ENCODE results near the gene FN1. TPM values are rescaled to one million over a fixed set of nuclear protein-coding genes. Genes with fewer than 3 reads are reported as not detected.

Gene FN1
- total and polyA plus RNA-seq, 2 donors (not counting 1 experiment from before 2014, with no cell fraction given), result 3,629 to 5,906 TPM

DNA sequence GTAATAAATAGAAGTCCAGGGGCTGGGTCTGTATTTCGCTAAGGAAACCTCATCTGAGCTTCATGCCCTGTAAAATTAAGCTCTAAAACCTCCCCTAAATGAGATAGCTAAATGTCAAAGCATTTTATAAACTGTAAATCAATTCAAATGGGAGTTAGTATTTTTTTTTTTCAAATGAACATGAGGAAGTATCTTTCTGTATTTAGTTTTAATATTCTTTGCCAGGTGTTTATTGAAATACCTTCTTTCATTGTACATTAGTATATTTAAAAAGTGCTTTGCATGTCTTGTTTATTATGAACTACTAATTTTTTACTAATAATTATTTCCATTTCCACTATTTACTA is 76.3 kb downstream of the FN1 start:
- Histone ChIP-seq H3K4me2 (ENCODE audit: extremely low read depth, insufficient read depth, low read length) (no peak overlapping the region), H4K20me1 (ENCODE audit: control insufficient read depth, extremely low read depth, insufficient read depth, low read length) (no peaks in the 10 kb centered on the region), H3K27ac (ENCODE audit: insufficient read depth, low read length) (no peak overlapping the region), H3K9ac (ENCODE audit: insufficient read depth, low read length) (no peak overlapping the region), H3K79me2 (ENCODE audit: control insufficient read depth, insufficient read depth, low read length) (no peaks in the 10 kb centered on the region), H3K4me3 (replicated peaks in 1 of 4; ENCODE audit: control extremely low read depth in 1 of 4, insufficient read depth in 1 of 4, low read depth in 3 of 4, low read length in 4 of 4) (no peak overlapping the region), H3K4me1 (ENCODE audit: control insufficient read depth, extremely low read depth, insufficient read depth, low read length) (no peaks in the 10 kb centered on the region), H3K27me3 (ENCODE audit: control insufficient read depth, insufficient read depth, low read length) (no peaks in the 10 kb centered on the region), H3K9me3 (ENCODE audit: control insufficient read depth, insufficient read depth, low read depth, low read length) (no peaks in the 10 kb centered on the region), H3K36me3 (ENCODE audit: control insufficient read depth, insufficient read depth, low read length) (peaks cover 28% of the 10 kb centered on the region), H2AFZ (ENCODE audit: low read length) (no peak overlapping the region)
- no peak for DNase-seq (ENCODE audit: low read depth in 2 of 2)
- no peak for TF ChIP-seq EZH2 (IDR thresholded peaks at IDR 0.05; ENCODE audit: low read length, missing control alignments)
- TF ChIP-seq, protein P1, sequence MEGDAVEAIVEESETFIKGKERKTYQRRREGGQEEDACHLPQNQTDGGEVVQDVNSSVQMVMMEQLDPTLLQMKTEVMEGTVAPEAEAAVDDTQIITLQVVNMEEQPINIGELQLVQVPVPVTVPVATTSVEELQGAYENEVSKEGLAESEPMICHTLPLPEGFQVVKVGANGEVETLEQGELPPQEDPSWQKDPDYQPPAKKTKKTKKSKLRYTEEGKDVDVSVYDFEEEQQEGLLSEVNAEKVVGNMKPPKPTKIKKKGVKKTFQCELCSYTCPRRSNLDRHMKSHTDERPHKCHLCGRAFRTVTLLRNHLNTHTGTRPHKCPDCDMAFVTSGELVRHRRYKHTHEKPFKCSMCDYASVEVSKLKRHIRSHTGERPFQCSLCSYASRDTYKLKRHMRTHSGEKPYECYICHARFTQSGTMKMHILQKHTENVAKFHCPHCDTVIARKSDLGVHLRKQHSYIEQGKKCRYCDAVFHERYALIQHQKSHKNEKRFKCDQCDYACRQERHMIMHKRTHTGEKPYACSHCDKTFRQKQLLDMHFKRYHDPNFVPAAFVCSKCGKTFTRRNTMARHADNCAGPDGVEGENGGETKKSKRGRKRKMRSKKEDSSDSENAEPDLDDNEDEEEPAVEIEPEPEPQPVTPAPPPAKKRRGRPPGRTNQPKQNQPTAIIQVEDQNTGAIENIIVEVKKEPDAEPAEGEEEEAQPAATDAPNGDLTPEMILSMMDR (conservative IDR thresholded peaks at IDR 0.05 in 1 of 2, IDR thresholded peaks at IDR 0.05 in 1 of 2; ENCODE audit: low read depth in 1 of 2, low read length in 2 of 2), result no peak

DNA sequence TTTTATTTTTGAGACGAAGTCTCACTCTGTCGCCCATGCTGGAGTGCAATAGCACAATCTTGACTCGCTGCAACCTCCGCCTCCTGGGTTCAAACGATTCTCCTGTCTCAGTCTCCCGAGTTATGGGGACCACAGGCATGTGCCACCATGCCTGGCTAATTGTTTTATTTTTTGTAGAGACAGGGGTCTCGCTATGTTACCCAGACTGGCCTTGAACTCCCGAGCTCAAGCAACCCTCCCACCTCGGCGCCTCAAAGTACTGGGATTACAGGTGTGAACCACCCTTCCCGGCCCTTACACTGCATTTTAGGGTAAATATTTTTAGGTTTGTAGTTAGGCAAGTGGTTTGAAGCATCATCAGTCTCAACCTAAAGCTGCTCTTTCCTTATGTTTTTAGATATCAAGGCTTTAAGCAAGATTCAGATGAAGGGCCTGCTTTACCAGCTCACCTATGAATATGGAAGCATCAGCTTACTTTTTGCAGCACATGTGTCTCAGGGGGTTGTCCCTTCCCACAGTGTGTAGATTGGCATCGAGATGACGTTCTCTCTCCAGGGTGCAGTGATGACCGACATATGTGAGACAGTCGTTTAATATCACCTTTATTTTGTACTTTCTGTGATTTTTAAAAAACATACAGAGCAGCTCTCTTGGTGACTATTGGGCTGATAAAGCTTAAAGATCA is 76.8 kb downstream of the FN1 start:
- TF ChIP-seq, protein P1 (conservative IDR thresholded peaks at IDR 0.05 in 1 of 2, IDR thresholded peaks at IDR 0.05 in 1 of 2; ENCODE audit: low read depth in 1 of 2, low read length in 2 of 2), result no peak
- TF ChIP-seq EZH2 (IDR thresholded peaks at IDR 0.05; ENCODE audit: low read length, missing control alignments), result no peak
- Histone ChIP-seq H3K4me1 (ENCODE audit: control insufficient read depth, extremely low read depth, insufficient read depth, low read length) (no peaks in the 10 kb centered on the region), H3K9me3 (ENCODE audit: control insufficient read depth, insufficient read depth, low read depth, low read length) (no peaks in the 10 kb centered on the region), H3K79me2 (ENCODE audit: control insufficient read depth, insufficient read depth, low read length) (no peaks in the 10 kb centered on the region), H3K4me2 (ENCODE audit: extremely low read depth, insufficient read depth, low read length) (no peak overlapping the region), H4K20me1 (ENCODE audit: control insufficient read depth, extremely low read depth, insufficient read depth, low read length) (no peaks in the 10 kb centered on the region), H3K4me3 (replicated peaks in 1 of 4; ENCODE audit: control extremely low read depth in 1 of 4, insufficient read depth in 1 of 4, low read depth in 3 of 4, low read length in 4 of 4) (no peak overlapping the region), H2AFZ (ENCODE audit: low read length) (no peak overlapping the region), H3K27me3 (ENCODE audit: control insufficient read depth, insufficient read depth, low read length) (no peaks in the 10 kb centered on the region), H3K36me3 (ENCODE audit: control insufficient read depth, insufficient read depth, low read length) (peaks cover 25% of the 10 kb centered on the region), H3K27ac (ENCODE audit: insufficient read depth, low read length) (no peak overlapping the region), H3K9ac (ENCODE audit: insufficient read depth, low read length) (no peak overlapping the region)
- peak; percentile 34 to 36 for DNase-seq (ENCODE audit: low read depth in 2 of 2)

DNA sequence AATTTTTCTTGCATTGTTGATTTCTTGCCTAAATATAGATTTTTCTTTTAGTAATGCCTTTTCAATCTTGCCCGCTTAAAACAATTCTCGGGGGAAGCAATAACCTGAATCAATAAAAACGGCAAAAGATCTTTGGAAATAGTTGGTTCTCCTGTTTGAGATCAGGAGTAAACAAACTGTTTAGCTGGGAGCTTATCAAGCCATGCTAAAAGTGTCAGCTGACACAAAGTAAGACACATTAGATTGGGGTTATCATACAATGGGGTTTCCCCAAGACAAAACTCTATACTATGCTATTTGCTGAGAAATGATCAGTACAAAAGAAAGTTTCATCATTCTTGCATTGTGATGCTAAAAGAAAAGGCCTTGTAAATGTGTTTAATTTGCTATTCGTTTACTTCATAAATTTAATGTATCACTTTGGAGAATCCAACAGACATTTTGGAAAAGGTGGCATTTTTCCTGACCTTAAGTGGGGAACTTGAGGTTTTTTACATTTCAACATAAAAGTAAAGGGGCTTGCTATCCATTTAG is 77.5 kb downstream of the FN1 start:
- no peak for TF ChIP-seq EZH2 (IDR thresholded peaks at IDR 0.05; ENCODE audit: low read length, missing control alignments)
- TF ChIP-seq, protein P1 (conservative IDR thresholded peaks at IDR 0.05 in 1 of 2, IDR thresholded peaks at IDR 0.05 in 1 of 2; ENCODE audit: low read depth in 1 of 2, low read length in 2 of 2), result no peak
- Histone ChIP-seq H3K9me3 (ENCODE audit: control insufficient read depth, insufficient read depth, low read depth, low read length) (no peaks in the 10 kb centered on the region), H3K27ac (ENCODE audit: insufficient read depth, low read length) (no peak overlapping the region), H3K9ac (ENCODE audit: insufficient read depth, low read length) (no peak overlapping the region), H3K36me3 (ENCODE audit: control insufficient read depth, insufficient read depth, low read length) (peaks cover 19% of the 10 kb centered on the region), H3K27me3 (ENCODE audit: control insufficient read depth, insufficient read depth, low read length) (no peaks in the 10 kb centered on the region), H3K4me2 (ENCODE audit: extremely low read depth, insufficient read depth, low read length) (no peak overlapping the region), H4K20me1 (ENCODE audit: control insufficient read depth, extremely low read depth, insufficient read depth, low read length) (no peaks in the 10 kb centered on the region), H3K4me3 (replicated peaks in 1 of 4; ENCODE audit: control extremely low read depth in 1 of 4, insufficient read depth in 1 of 4, low read depth in 3 of 4, low read length in 4 of 4) (no peak overlapping the region), H3K79me2 (ENCODE audit: control insufficient read depth, insufficient read depth, low read length) (no peaks in the 10 kb centered on the region), H2AFZ (ENCODE audit: low read length) (no peak overlapping the region), H3K4me1 (ENCODE audit: control insufficient read depth, extremely low read depth, insufficient read depth, low read length) (no peaks in the 10 kb centered on the region)
- DNase-seq (ENCODE audit: low read depth in 2 of 2), result no peak
